Heart left ventricle (tissue), 16 donors: Measurements from ENCODE around the gene FREM1. TPM values are rescaled to one million over a fixed set of nuclear protein-coding genes. Genes with fewer than 3 reads are reported as not detected.
"Not testable (repeated sequence)": the region's sequence is repeated elsewhere in the genome, so short reads cannot be mapped to it uniquely, and the experiment has no call there.

Experiments
- ATAC-seq, 4 donors: fragments of 200-7000 bp; cut with Tn5 transposase; one replicate each; pipeline ENCODE4 v1.9.1; 2020 to 2022; ENCODE audit warnings: moderate library complexity in 4 of 4, mild to moderate bottlenecking in 3 of 4, moderate number of reproducible peaks in 1 of 4
- DNase-seq, 5 donors: peaks; one replicate each; pipeline ENCODE4 v3.0.0-alpha.2; 2020
- H3K27ac ChIP-seq, 12 donors: fragments of 200-600 bp; sonication (generic) in 4 of 12; one replicate each; pipeline versions ENCODE4 v1.5.0 to v1.8.0; 2016 to 2022; ENCODE audit warnings: mild to moderate bottlenecking in 2 of 12
- H3K27me3 ChIP-seq, 9 donors: fragments of 200-600 bp; sonication (generic) in 2 of 9; one replicate each; pipeline versions ENCODE4 v1.5.1 to v1.8.0; 2016 to 2022; ENCODE audit warnings: mild to moderate bottlenecking in 3 of 9
- H3K36me3 ChIP-seq, 9 donors: fragments of 200-600 bp; sonication (generic) in 2 of 9; one replicate each; pipeline versions ENCODE4 v1.5.0 to v1.8.0; 2018 to 2022; ENCODE audit warnings: mild to moderate bottlenecking in 2 of 9
- H3K4me1 ChIP-seq, 12 donors: fragments of 200-600 bp; sonication (generic) in 4 of 12; one replicate each; pipeline versions ENCODE4 v1.5.0 to v1.8.0; 2016 to 2022; ENCODE audit warnings: mild to moderate bottlenecking in 3 of 12
- H3K4me3 ChIP-seq, 12 donors: fragments of 200-600 bp; sonication (generic) in 4 of 12; one replicate each; pipeline versions ENCODE4 v1.5.0 to v1.8.0; 2017 to 2022; ENCODE audit warnings: mild to moderate bottlenecking in 9 of 12, moderate library complexity in 4 of 12
- H3K9me3 ChIP-seq, 12 donors: fragments of 200-600 bp; sonication (generic) in 4 of 12; one replicate each; pipeline versions ENCODE4 v1.5.0 to v1.8.0; 2016 to 2022; ENCODE audit warnings: mild to moderate bottlenecking in 1 of 12
- CTCF ChIP-seq, 12 donors: fragments of 200-600 bp; sonication (generic) in 4 of 12; IDR thresholded peaks; one replicate each; pipeline versions ENCODE4 v1.5.0 to v1.8.0; 2018 to 2022; ENCODE audit warnings: antibody characterized with exemption in 12 of 12, mild to moderate bottlenecking in 5 of 12
- POLR2A ChIP-seq, 2 donors: fragments of 450-650 bp; IDR thresholded peaks; one replicate each; pipeline ENCODE4 v1.6.1; 2017; ENCODE audit warnings: antibody characterized with exemption in 2 of 2, mild to moderate bottlenecking in 2 of 2, moderate library complexity in 2 of 2
- WGBS, 4 donors: extraction: QIAGEN DNeasy Blood & Tissue Kit in 2 of 4; methylation state at CpG; one replicate each; pipeline versions ENCODE4 v1.1.5 to v1.1.7; 2013 to 2018; 5-methylcytosine and 5-hydroxymethylcytosine counted together
- intact Hi-C, 10 donors: fragments of 100-400 bp; cut with DNase I; formaldehyde crosslinking; loops; one replicate each; pipeline versions ENCODE4 v1.11.1 to v1.14.2; 2022
- polyA plus RNA-seq, 2 donors: library from polyadenylated mRNA; stranded (reverse); fragments of 200-250 nt; gene quantifications; one replicate each; pipeline ENCODE4 v1.2.3, GENCODE V29; 2013
- total RNA-seq, 9 donors: library from RNA; depleted of rRNA in 2 of 9; stranded (reverse); fragments of >200 nt in 2 of 9; fragmentation: NEBNext Ultra II Directional in 3 of 9; extraction: Animal tissue kit (Norgen Biotek cat#: 25700) in 3 of 9; gene quantifications; one replicate each; pipeline versions ENCODE4 v1.1.0 to v1.2.4, GENCODE V29; 2016 to 2023
- donor health status: ischemic (EF 13 %, LVEDD 7.1; RV severe dilation, severe dysfunction).
- donor health status: healthy with polysubstance abuse.
- donor health status: DM: no; HTN: yes; CAD: no.
- donor health status: DM: no; HTN: no; CAD: no.
- donor health status: ischemic (EF 25% LVEDD 6.9; RV normal size, moderate dysfunction).
- donor health status: ischemic (EF 25% LVEDD 5.7; RV mildly dilated, moderate dysfunction).
- donor health status: healthy.
- donor health status: DM: yes; HTN: yes; CAD: no.
- donor health status: ischemic (EF 35%, LVEDD 5.7; RV mildly dilated, moderate dysfunction).
- donor health status: nonischemic (EF 11% LVEDD 7.7; RV severe dilation, severe dysfunction).
- donor health status: DM: yes; HTN: yes; CAD: no.
- donor health status: PGD.
- donor health status: ischemic (EF 29% LVEDD 5.4; RV normal size, mild dysfunction).
- donor health status: nonischemic (EF 23%, LVEDD 6.1; RV moderate dilation, normal function).

Gene FREM1
- total and polyA plus RNA-seq, 11 donors: 0.29 to 6.5 (median 1.9) TPM

GRCh38 chr9:14932231-14932630 is 22.0 kb upstream of the FREM1 start:
- DNase-seq: no peak
- H3K36me3 ChIP-seq: no peaks in the 10 kb centered on the region
- H3K4me3 ChIP-seq: no peak overlapping the region
- no peaks in the 10 kb centered on the region for H3K9me3 ChIP-seq
- TF ChIP-seq POLR2A (IDR thresholded peaks at IDR 0.05) (no peak), CTCF (IDR thresholded peaks at IDR 0.05) (no peak)
- no peaks in the 10 kb centered on the region for H3K27me3 ChIP-seq
- H3K27ac ChIP-seq: peak overlapping the region in 2 of 12 donors; percentile 25 to 42
- ATAC-seq: no peak
- intact Hi-C loops: no loop called here
- peaks cover 0 to 6% (median 0%) of the 10 kb centered on the region in 12 donors for H3K4me1 ChIP-seq

GRCh38 chr9:14926941-14927624 is 16.9 kb upstream of the FREM1 start:
- no peak for DNase-seq
- no peak for TF ChIP-seq CTCF (IDR thresholded peaks at IDR 0.05)
- no peak for TF ChIP-seq POLR2A (IDR thresholded peaks at IDR 0.05)
- intact Hi-C loops: loop anchor here in 1 of 10 donors (10.0 kb wide), 1 partner anchor 62 kb away; no protein-coding TSS in a partner anchor
- no peaks in the 10 kb centered on the region for H3K9me3 ChIP-seq
- no peaks in the 10 kb centered on the region for H3K36me3 ChIP-seq
- no peak overlapping the region for H3K27ac ChIP-seq
- ATAC-seq: no peak
- WGBS, 4 donors: 20 to 31% (median 23%) methylated on average over 3 of the region's 3 CpGs
- no peak overlapping the region for H3K4me3 ChIP-seq
- H3K4me1 ChIP-seq: peaks cover 0 to 2% (median 0%) of the 10 kb centered on the region in 12 donors
- H3K27me3 ChIP-seq: no peaks in the 10 kb centered on the region

GRCh38 chr9:14924230-14925219 is 14.3 kb upstream of the FREM1 start:
- ATAC-seq: peak in 3 of 4 donors; percentile 32 to 64 (median 46)
- Histone ChIP-seq H3K4me3 (peak overlapping the region in 5 of 12 donors; percentile 2 to 33 (median 27)), H3K27ac (peak overlapping the region in 1 of 12 donors; percentile 38), H3K27me3 (no peaks in the 10 kb centered on the region), H3K4me1 (no peaks in the 10 kb centered on the region), H3K9me3 (no peaks in the 10 kb centered on the region), H3K36me3 (no peaks in the 10 kb centered on the region)
- TF ChIP-seq POLR2A (IDR thresholded peaks at IDR 0.05): no peak
- WGBS, 4 donors: 56 to 66% (median 62%) methylated on average over 7 of the region's 7 CpGs
- DNase-seq: no peak
- intact Hi-C loops: loop anchor here in 1 of 10 donors (10.0 kb wide), 1 partner anchor 60 kb away; no protein-coding TSS in a partner anchor

- intact Hi-C loops: loop anchor here in 1 of 10 donors (10.0 kb wide), 1 partner anchor 59 kb away; no protein-coding TSS in a partner anchor
Observed at GRCh38 chr9:14923701-14924100, 13.5 kb upstream of the FREM1 start.

GRCh38 chr9:14920805-14921204 is 10.6 kb upstream of the FREM1 start:
- not testable (repeated sequence) for H3K4me1 ChIP-seq, H3K9me3 ChIP-seq, H3K4me3 ChIP-seq, DNase-seq, H3K27me3 ChIP-seq, H3K27ac ChIP-seq, ATAC-seq, H3K36me3 ChIP-seq
- WGBS, 4 donors: 69 to 73% (median 71%) methylated on average over 3 of the region's 3 CpGs
- intact Hi-C loops: loop anchor here in 1 of 10 donors (10.0 kb wide), 1 partner anchor 56 kb away; no protein-coding TSS in a partner anchor

More at GRCh38 chr9:14923701-14924100, 13.5 kb upstream of the FREM1 start:
- H3K4me1 ChIP-seq: no peaks in the 10 kb centered on the region
- H3K4me3 ChIP-seq: no peak overlapping the region
- DNase-seq (no peak), ATAC-seq (no peak)
- H3K27ac ChIP-seq: no peak overlapping the region
- H3K27me3 ChIP-seq: no peaks in the 10 kb centered on the region
- 83 to 92% (median 91%) methylated on average over 2 of the region's 2 CpGs for WGBS, 4 donors
- TF ChIP-seq CTCF (IDR thresholded peaks at IDR 0.05) (no peak), POLR2A (IDR thresholded peaks at IDR 0.05) (no peak)
- H3K36me3 ChIP-seq: no peaks in the 10 kb centered on the region
- H3K9me3 ChIP-seq: no peaks in the 10 kb centered on the region
